NCI-H1417 treated with DMSO at 0.1 percent for 48 hours (cell line): ENCODE measurements around the gene TSPEAR.

Experiments used
- DNase-seq: peaks from one replicate; lab custom pipeline; 2025; lab: John Stamatoyannopoulos, UW

Gene TSPEAR

DNA sequence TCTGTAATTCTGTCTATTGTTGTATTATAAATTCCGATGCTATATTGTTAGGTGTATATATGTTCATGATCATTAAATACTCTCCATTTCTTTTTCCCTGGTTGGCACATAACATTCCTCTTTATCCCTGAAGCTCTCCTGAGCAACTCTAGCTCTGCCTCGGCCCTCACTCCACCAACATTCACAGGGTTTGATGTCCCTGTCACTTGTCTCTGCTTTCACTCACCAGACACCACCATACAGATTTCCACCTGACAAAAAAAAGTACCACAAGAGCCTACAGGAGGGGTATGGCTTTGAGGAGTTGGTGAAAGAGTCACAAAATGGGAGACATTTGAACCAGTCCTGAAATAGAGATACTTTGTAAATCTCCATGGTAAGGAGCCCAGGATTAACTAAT, 8.8 kb upstream of the TSPEAR start:
- DNase-seq, result no peak

DNA sequence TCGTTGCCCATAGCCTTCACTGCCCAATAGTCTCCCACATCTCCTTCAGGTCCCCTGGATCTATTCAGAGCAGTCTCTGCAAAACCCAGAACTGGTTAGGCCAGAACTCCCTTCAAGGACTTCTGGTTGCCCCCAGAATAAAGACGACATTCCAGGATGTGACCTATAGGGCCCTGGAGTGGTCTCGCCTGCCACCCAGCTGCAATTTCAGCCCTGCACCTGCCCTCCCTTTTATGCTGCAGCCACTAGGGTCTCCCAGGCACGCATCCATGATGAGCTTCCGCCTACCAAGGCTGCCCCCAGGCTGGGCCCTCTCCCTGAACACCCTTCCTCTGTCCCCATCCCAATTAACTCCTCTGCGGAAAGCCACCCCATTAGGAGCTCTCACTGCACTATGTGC, 7.2 kb upstream of the TSPEAR start:
- DNase-seq, result no peak

DNA sequence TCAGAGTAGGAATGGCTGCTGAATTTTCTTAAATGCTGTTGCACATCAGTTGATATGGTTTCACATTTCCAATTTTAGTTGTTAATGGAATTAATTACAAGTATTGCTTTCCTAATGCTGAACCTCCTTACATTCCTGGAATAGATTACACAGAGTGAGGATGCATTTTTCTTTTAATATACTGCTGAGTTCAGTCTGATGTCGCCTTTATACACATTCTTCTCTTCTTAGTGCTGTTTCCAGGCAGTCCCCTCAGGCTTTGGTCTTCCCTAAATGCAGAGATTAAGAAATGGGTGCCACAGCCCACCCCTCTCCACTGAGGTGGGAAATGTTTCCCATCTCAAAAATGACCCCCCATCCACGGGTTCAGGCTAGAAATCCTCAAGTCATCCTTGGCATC, 6.7 kb upstream of the TSPEAR start:
- no peak for DNase-seq

DNA sequence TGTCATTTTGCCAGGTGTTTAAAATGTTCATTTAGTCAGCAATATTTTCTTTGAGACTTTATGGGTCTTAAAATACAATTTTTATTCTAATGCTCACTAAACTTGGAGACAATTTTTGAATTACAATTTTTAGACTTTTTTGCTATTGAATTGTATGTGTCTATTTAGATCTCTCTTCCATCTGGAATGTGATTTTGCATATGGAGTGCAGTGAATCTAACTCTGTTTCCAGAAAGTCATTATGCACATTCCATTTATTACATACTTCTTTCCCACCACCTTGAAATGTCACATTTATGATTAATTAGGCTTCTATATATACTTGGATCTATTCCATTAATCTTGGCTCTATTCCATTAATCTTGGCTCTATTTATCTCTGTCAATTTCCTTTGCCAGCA, 5.6 kb upstream of the TSPEAR start:
- no peak for DNase-seq

DNA sequence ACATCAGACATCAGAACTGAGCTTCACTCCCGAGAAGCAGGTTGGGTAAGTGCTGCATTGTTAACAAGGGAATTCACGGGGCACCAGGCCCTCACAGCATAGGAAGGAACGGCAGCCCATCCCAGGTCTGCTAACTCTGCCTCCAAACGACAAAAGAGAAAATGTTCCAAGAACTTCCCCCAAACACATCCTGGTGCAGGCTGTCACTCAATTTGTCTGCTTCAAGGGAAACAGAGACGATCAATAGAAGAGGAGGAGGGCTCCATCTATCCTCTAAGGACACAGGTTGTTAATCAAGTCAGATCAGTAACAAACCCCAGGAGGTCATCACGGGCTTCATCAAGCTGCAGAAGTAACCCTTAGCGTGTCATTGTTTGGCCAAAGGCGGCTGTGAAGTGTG, 3.5 kb upstream of the TSPEAR start:
- DNase-seq, result no peak

DNA sequence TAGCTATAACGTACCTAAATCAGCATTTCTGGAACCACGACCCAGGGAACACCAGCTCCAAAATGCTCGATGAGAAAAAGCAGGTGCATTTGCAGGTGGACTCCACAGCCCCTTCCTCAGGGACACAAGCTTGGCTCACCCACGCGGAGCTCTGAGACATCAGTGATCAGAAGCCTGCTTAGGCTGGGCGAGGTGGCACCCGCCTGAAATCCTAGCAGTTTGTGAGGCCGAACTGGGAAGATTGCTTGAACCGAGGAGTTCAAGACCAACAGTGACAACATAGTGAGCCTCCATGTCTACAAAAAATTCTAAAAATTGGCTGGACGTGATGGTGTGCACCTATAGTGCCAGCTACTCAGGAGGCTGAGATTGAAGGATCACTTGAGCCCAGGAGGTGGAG, 2.5 kb upstream of the TSPEAR start:
- DNase-seq, result no peak

DNA sequence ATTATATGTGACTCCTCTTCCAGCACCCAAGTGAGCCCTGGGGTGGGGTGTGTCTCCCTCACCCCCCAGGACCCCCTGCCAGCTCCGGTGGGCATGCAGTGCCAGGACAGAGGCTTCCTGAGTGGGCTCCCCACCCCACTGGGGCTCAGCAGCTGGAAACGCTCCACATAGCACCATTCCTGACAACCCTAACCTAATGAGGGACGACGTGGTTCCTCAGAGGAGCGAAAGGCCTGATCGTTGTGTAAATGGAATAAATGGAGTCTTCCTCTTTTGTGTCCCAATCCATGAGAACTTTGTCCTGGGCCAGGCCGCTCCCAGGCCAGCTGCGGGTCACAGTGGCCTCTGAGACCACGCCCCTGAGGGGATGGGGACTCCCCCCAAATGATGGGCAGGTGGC, 1.8 kb upstream of the TSPEAR start:
- no peak for DNase-seq

DNA sequence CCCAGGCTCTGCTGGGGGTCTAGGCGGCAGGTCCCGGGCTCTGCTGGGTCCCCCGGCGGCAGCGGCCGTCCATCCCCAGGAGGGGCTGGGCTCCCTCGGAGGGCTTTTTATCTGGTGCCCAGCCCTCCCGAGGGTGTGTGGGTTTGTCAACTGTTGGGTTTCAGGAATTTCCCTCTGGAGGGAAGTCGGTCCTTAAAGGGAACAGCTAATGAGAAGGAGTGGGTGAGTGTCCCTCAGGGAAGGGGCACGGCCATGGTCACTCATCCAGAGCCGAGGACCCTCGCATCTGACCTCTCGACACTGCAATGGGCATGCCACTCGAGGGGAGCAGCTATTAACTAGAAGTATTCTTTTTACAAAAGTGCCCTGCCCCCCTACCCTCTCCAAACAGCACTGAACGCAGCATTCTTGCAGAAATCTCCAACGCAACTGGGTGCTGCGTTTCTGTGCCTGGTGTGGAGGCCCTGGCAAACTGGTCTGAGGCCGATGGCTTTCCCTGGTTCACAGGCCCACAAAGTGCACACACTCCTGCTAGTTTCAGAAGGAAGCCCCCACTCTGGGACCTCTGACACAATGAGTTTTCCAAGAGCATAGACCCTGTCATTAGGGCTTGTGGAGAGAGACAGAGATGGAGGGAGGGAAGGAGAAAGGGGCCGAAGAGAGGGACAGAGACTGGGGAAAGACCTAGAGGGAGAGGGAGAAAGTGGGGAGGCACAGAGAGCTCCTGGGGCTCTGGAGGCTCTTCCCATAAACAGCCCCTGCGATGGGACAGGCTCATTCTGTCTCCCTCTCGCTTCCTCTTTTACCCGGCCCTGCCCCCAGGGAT, 1.0 kb upstream of the TSPEAR start:
- DNase-seq, result no peak

DNA sequence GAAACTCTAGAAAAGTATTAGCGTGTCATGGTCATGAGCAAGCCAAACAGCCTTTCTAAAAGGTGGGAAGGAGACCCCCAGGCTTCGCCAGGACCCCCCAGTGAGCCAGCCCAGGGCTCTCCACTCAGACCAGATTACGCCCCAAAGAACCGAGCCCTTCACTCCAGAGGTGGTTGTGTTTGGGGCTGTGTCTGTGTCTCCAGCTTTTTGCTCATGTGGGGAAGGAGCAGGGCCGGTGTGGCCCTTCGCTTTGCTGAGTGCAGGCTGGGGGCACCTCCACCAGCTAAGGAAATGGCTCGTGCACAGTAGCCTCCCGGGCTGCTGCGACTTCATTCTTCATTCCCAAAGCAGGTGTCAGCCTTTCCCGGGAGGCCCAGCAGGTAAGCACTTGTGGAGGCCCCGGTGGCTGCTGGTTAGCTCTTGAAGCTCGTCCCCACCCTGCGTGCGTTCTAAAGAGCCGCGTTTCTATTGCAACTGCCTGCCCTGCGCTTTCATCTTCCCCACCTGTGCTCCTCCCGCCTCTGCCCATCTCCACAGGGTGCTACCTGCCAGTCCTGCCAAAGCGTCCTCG, 531 bp downstream of the TSPEAR start:
- peak; percentile 90 for DNase-seq

DNA sequence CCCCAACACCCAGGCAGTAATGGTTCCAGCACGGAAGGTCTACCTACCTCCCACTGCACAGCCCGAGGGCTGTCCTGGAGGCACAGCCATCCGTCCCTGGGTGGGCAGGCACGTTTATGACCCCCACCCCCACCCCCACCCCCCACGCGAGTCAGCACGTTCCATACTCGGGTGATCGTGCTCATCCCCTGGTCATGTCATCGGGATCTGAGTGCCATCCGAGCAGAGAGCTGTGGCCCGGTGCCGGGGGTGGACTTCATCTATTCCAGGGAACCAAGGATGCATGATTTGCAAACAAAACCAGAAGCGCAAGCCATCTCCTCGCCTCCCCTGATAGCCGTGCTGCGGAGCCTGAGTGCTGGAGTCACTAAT, 1.1 kb downstream of the TSPEAR start:
- no peak for DNase-seq

DNA sequence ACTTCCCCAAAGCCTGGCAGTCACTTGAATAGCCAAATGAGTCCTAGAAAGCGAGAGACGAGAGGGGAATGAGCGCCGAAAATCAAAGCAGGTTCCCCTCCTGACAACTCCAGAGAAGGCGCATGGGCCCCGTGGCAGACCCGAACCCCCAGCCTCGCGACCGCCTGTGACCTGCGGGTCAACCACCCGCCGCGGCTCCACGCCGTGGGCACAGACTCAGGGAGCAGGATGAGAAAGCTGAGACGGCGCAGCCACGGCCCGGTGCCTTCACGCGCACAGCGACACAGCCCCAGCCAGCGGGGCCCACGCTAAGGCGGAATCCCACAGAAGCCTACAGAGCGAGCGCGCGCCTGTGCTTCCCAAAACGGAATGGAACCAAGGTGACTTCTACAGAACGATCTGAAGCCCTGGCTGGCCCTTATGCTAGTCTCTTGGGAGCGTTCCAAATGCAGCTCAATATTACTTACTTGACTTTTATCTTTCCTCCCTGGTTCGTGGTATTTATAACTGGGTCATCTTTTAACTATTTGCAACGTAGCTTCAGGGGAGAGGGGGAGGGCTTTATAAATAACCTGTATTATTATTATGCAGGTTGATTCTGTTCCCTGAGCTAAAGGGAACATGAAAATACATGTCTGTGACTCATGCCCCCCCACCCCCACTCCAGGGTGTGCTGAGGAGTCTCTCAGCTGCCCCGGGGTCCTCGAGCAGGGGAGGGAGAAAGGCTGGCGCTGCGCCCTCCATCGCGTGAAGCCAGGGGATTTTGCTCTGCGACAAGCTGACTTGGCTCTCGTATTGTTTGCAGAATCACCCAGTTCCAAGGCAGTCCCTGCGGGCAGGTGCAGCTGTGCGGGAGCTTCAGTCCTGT, 1.7 kb downstream of the TSPEAR start:
- peak; percentile 17 for DNase-seq

DNA sequence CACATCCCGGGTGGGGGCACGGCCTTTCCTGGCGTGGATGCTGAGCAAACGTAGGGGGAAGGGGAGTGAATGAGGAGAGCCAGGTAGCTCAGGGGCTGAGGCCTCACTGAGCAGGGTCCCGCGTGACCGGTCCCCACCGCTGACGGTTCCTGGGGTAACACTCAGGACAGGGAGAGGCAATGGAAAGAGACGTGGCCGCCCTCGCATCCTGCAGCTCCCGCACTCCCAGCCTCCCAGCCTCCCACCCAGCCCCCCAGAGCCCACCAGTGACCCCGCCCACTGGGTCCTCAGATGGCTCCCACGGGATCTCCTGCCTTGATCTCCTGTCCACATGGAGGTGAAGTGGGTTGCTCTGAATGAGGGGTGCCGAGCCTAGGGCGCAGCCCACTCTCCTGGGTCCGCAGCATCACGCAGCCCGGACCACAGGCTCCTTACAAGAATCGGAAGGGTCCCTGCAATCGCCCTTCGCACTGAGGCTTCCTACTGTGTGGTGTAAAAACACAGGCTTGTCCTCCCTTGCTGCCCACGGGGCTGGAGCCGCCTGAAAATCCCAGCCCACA, 2.4 kb downstream of the TSPEAR start:
- DNase-seq, result no peak

DNA sequence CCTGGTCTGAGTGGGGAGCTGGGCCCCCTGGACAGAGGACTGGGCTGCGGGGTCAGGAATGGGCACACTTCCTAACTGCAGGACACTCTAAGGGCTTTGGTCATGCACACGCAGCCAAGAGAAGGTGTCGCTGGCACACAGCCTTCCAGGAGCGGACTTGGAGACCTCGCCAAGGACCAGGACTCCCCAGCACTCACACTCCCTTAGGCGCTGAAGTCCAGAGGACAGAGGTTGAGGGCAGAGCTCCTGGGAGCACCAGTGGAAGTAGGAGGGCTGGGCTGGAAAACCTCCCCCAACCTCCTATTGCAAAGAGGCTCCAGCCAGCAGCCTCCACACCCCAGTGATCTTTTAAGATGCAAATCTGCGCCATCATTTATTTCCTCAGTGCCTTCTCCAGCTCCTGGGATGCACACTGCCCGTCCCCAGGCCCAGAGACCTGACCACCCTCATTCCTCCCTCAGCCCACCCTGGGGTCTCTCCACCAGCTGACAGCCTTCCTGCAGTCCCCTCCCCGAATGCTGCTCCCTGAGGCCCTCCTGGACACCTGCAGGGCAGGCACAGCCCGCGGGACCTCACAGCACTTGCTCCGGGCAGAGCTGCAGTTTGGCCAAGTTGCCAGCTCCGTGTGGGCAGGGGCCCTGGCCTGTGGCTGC, 3.0 kb downstream of the TSPEAR start:
- DNase-seq, result no peak

DNA sequence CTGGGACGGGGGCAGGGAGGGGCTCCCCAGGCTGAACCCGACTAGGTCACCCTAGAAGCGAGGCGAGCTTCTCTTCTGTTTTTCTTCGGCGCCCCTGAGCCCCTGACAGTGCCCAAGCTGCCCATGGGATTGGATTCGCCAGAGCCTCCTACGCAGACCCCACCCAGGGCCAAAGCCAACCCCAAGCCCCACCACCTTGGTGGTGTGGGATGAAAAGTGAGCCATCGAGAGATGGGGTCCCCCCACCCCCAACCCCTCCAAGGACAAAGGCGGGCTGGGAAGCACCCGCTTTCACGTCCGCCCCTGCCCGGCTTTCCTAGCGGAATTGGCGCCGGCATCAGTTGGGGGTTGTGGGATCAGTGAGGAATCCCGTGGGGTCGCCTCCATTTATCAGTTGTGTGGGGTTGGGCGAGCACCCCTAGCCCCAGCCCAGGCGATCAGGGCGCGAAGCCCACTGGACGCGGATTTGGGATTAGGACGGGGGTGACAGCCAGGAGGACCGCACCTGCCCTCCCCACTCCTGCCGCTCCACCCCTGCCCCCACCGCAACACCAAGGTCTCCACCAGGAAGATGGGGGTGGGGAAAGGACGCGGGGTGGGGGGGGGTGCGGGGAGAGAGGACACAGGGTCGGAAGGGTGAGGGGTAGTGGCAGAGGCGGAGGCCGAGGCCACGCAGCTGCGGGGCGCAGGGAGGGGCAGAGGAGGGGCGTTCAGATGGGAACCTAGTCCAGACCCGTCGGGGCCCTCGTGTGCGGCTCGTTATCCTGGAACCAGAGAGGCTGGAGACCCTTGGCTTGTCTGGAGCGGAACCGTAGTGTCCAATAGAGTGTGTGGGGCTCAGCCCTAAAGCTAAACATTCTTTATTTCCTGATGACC, 4.4 kb downstream of the TSPEAR start:
- DNase-seq, result no peak

DNA sequence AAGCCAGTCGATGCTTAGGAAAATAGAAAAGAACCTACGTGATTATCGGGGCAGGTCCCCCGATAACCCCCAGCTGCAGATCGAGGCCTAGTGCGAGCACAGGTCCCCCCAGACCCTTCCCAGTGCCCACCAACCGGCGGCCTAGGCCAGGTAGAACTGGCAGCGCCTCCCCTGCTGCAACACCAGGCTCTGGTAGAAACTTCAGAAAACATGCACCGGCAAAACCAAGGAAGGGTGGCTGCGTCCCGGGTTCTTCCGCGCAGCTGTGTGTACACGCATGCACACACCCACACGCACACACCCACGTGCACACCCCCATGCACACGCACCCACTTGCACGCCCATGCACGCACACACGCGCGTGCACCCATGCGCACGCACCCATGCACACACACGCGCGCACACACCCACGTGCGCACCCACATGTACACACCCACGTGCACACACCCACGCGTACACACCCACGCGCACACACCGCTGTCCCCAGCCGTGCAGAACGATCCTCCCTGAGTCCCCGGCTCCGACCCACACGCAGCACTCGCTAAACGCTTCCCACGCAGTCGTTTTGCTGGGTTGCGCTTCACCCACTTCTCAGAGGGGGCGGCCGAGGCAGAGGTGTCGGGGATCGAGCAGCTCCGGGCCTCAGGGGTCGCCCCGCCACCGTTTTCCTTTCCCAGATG, 5.2 kb downstream of the TSPEAR start:
- DNase-seq, result no peak

DNA sequence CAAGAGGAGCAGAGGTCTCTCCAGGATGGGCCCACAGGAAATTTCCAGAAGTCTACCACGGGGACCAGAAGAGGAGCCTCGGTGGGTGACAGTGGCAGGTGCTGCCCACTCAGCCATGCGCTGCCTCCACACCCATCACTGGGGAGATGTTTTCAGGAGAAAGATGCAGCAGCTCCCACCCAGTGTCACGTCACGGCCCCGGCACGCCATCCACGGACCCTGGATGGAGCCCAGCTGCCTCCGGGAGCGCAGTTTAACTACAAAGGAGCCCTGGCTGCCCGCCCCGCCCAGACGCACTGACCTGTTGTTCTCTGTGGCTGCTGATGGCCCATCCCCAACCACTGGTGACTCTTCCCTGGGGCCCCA, 6.8 kb downstream of the TSPEAR start:
- no peak for DNase-seq

DNA sequence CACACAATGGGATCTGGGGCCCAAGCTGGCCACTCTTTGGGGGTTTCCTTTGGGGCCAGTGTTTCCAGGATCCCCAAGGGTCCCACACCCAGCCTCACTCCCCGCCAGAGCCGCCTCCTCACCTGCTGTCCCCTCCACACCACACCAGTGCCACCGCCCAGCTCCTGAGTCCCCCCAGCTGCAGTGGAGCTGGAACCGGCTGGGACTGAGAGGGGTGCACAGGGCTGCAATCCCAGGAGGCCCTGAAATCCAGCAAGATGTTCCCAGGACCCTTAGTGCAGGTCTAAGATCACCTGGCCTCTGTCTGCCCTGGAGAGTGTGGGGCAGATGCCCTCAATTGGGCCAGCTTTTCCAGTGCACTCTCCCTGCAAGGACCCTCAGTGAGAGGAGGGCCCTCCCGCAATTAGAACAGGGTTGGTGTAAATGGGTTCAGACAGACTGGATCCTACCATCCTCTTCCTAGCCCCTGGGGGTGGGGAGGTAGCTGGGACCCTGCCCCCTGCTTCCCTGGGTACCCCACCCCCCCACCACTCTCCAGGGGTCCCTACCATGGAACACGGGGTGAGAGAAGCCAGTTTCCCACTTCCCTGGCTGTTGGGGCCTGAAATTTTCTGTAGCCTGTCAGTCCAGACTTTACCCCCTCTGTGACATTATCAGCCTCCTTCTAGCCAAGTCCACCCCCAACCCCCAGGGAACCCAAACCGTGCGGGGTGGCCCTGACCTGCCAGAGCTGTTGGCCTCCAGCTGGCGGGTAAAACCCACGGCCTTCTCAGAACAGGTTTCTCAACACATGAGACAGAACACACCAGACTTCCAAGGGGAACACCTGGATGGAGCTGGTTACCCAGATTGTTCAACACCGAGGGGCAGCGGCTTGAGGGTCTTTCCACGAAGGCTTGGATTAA, 7.4 kb downstream of the TSPEAR start:
- DNase-seq, result no peak

DNA sequence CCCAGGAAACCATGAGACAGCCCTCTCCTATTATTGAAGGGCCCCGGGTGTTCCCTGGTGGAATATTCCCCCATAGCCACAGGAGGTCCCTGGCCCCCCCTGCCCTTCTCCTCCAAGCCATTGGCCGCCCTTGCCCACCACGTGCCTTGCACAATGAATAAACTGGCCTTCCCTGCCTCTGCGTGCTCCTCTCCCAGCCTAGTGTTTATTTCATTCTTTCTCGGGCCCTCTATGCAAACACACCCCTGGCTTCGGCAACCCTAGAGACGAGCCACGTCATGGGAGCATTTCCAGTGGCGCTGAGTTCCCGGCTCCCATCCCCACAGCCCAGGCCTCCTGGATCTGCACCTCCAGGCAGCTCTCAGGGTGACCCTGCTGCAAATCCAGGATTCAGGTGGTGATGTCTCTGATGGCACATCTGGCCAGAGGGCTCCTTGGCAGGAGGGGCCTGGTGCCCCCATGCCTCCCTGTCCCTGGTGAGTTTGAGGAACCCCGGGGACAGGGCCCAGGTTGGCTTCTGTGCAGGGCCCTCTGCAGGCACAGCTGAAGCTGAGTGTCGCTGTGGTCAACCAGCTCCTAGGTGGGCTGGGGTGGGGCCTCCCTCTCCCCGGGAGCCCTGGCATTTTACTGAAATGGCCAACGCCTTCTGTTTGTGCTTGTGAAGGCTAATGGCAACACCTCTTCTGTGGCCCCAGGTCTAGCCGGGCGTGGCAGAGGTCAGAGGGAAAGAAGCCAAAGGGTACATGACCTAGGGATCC, 8.2 kb downstream of the TSPEAR start:
- peak; percentile 90 for DNase-seq
